ENCODE data around the gene COL19A1.

DNA sequence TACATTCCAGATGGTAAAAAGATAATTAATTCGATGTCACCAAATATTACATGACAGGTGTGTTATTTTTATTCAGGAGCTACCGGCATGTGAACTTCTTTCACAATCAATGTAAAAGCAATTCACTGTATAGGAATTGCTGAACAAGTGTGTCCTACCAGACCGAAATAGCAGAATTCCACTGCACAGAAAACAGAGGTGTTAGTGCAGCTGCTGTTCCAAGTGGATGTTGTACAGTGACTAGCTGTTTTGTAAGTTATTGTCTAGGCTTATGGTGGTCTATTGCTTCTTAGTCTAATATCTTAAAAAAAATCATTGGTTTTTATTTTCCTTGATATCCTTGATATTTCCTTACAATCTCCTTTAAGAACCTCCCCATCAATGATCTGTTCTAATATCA, 107.4 kb downstream of the COL19A1 start:
- TF ChIP-seq, protein P1, sequence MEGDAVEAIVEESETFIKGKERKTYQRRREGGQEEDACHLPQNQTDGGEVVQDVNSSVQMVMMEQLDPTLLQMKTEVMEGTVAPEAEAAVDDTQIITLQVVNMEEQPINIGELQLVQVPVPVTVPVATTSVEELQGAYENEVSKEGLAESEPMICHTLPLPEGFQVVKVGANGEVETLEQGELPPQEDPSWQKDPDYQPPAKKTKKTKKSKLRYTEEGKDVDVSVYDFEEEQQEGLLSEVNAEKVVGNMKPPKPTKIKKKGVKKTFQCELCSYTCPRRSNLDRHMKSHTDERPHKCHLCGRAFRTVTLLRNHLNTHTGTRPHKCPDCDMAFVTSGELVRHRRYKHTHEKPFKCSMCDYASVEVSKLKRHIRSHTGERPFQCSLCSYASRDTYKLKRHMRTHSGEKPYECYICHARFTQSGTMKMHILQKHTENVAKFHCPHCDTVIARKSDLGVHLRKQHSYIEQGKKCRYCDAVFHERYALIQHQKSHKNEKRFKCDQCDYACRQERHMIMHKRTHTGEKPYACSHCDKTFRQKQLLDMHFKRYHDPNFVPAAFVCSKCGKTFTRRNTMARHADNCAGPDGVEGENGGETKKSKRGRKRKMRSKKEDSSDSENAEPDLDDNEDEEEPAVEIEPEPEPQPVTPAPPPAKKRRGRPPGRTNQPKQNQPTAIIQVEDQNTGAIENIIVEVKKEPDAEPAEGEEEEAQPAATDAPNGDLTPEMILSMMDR (IDR thresholded peaks at IDR 0.05): no peak
- no peak for TF ChIP-seq ZFX (IDR thresholded peaks at IDR 0.05; ENCODE audit: borderline replicate concordance)
